ENCODE data around the gene MRI1. TPM values are rescaled to one million over a fixed set of nuclear protein-coding genes. Genes with fewer than 3 reads are reported as not detected.
"Not testable (repeated sequence)": the region's sequence is repeated elsewhere in the genome, so short reads cannot be mapped to it uniquely, and the experiment has no call there.

Gene MRI1
- total and polyA plus RNA-seq, 4 donors, result 23.5 to 63.2 (median 29.9) TPM

DNA sequence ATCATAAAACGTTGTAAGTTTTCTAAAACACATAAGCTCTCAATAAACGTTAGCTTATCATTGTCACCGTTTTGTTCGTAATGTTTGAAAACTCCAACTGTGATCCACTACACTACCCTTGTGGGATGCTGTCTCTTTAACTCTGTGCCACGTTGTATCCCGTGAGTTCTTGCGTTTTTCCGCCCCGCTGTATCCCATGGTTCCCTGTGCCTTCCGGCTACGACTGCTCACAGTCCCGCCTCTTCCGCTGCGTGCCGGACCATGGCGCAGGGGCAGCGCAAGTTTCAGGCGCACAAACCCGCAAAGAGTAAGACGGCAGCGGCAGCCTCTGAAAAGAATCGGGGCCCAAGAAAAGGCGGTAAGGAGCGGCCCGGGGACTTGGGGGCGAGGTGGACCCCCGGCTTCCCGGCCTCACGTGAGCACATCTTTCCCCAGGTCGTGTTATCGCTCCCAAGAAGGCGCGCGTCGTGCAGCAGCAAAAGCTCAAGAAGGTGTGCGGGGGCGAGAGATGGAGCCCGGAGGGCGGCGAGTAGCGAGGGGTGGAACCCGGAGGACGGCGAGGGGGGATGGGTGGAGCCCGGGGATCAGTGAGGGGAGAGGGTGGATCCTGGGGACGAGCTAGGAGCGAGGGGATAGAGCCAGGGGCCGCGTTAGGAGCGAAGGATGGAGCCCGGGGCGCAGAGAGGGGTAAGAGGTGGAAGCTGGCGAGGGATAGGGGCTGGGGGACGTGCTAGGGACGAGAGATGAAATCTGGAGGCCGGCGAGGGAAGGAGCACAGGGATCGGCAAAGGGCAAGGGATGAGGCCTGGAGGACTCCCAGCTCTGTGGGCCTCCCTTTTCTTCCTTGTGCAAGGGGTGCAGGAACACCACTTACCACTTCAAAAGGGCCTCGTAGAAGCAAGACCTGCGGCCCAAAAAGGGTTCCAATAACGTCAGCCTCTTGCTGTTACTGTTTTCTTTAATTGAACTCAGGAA, 10.2 kb downstream of the MRI1 start, which contains the start of gene C19orf53:
C19orf53 (plus strand) TSS at position 240 of the 975 bp plus-strand sequence; CDS start at position 262, 22 bp downstream.
- peak within 1 kb of the TSS; percentile 83 for H3K4me3 ChIP-seq
- WGBS, 2 donors, result 0 to 1% methylated on average over 61 of the region's 61 CpGs

DNA sequence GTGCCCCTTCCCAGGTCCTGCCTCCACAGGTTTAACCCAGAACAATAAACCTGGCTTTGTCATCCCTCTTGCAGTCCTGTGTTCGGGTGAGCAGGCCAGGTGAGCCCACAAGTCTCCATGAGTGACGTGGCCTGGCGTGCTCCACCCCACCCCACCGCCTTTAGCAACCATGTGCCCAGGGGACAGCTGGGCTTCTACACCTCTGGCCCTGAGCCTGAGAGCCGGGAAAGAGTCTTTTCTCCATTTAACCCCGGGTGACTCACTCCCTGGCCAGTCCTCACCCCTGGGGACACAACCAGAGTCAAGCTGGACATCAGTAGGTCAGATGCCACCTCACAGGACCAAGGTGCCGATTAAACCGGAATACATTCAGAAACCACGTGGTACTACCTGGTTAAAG, 14.1 kb downstream of the MRI1 start:
- Histone ChIP-seq H3K9me3 (ENCODE audit: control insufficient read depth in 4 of 4, insufficient read depth in 3 of 4, low read length in 3 of 4) (no peaks in the 10 kb centered on the region), H3K27me3 (ENCODE audit: control insufficient read depth in 3 of 3, insufficient read depth in 3 of 3, low read length in 2 of 3) (no peaks in the 10 kb centered on the region), H3K4me3 (no peak overlapping the region), H3K36me3 (ENCODE audit: control insufficient read depth in 4 of 4, insufficient read depth in 4 of 4, low read length in 4 of 4) (peaks cover 8 to 29% (median 22%) of the 10 kb centered on the region in 4 donors), H3K4me1 (ENCODE audit: control insufficient read depth in 5 of 5, insufficient read depth in 5 of 5, low read length in 5 of 5) (peaks cover 0 to 9% (median 2%) of the 10 kb centered on the region in 5 donors), H3K9ac (ENCODE audit: insufficient read depth in 1 of 2, low read length in 2 of 2) (no peak overlapping the region), H3K27ac (ENCODE audit: low read depth in 1 of 2, low read length in 1 of 2) (no peak overlapping the region)
- WGBS, 2 donors, result 79 to 94% methylated on average over 9 of the region's 9 CpGs
- DNase-seq, result no peak
- TF ChIP-seq, protein P1, sequence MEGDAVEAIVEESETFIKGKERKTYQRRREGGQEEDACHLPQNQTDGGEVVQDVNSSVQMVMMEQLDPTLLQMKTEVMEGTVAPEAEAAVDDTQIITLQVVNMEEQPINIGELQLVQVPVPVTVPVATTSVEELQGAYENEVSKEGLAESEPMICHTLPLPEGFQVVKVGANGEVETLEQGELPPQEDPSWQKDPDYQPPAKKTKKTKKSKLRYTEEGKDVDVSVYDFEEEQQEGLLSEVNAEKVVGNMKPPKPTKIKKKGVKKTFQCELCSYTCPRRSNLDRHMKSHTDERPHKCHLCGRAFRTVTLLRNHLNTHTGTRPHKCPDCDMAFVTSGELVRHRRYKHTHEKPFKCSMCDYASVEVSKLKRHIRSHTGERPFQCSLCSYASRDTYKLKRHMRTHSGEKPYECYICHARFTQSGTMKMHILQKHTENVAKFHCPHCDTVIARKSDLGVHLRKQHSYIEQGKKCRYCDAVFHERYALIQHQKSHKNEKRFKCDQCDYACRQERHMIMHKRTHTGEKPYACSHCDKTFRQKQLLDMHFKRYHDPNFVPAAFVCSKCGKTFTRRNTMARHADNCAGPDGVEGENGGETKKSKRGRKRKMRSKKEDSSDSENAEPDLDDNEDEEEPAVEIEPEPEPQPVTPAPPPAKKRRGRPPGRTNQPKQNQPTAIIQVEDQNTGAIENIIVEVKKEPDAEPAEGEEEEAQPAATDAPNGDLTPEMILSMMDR (IDR thresholded peaks at IDR 0.05; ENCODE audit: control extremely low read depth, extremely low read depth), result no peak
- ATAC-seq (ENCODE audit: insufficient read depth, low FRiP score), result no peak

More for the DNA sequence above, 10.2 kb downstream of the MRI1 start, which contains the start of gene C19orf53:
- peak within 1 kb of the TSS; percentile 83 to 85 for H3K9ac ChIP-seq (ENCODE audit: insufficient read depth in 1 of 2, low read length in 2 of 2)
- H3K36me3 ChIP-seq (ENCODE audit: control insufficient read depth in 4 of 4, insufficient read depth in 4 of 4, low read length in 4 of 4), result peaks cover 11 to 31% (median 27%) of the 10 kb centered on the region in 4 donors
- H3K4me1 ChIP-seq (ENCODE audit: control insufficient read depth in 5 of 5, insufficient read depth in 5 of 5, low read length in 5 of 5), result peaks cover 0 to 9% (median 2%) of the 10 kb centered on the region in 5 donors
- ATAC-seq (ENCODE audit: insufficient read depth, low FRiP score) (peak; percentile 99), DNase-seq (peak; percentile 90 to 97 (median 94))
- H3K27me3 ChIP-seq (ENCODE audit: control insufficient read depth in 3 of 3, insufficient read depth in 3 of 3, low read length in 2 of 3), result no peaks in the 10 kb centered on the region
- TF ChIP-seq, protein P1 (IDR thresholded peaks at IDR 0.05; ENCODE audit: control extremely low read depth, extremely low read depth), result peak; percentile 10
- H3K9me3 ChIP-seq (ENCODE audit: control insufficient read depth in 4 of 4, insufficient read depth in 3 of 4, low read length in 3 of 4), result no peaks in the 10 kb centered on the region
- peak within 1 kb of the TSS; percentile 71 to 93 for H3K27ac ChIP-seq (ENCODE audit: low read depth in 1 of 2, low read length in 1 of 2)

DNA sequence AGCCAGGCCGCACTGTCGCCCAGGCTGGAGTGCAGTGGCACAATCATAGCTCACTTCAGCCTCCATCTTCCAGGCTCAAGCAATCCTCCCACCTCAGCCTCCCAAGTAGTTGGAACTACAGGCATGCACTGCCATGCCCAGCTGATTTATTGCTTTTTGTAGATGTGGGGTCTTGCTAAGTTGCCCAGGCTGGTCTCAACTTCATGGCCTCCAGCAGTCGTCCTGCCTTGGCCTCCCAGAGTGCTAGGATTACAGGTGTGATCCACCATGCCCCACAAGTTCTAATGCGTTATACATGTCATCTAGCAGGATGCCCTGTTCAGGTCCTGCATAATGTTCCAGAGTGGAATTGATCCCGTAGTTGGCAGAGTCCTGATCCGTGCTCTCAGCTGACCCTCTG, 14.5 kb downstream of the MRI1 start:
- Histone ChIP-seq H3K36me3 (ENCODE audit: control insufficient read depth in 4 of 4, insufficient read depth in 4 of 4, low read length in 4 of 4) (peaks cover 8 to 29% (median 22%) of the 10 kb centered on the region in 4 donors), H3K4me1 (ENCODE audit: control insufficient read depth in 5 of 5, insufficient read depth in 5 of 5, low read length in 5 of 5) (peaks cover 0 to 9% (median 2%) of the 10 kb centered on the region in 5 donors), H3K27ac (ENCODE audit: low read depth in 1 of 2, low read length in 1 of 2) (no peak overlapping the region), H3K9ac (ENCODE audit: insufficient read depth in 1 of 2, low read length in 2 of 2) (no peak overlapping the region), H3K27me3 (ENCODE audit: control insufficient read depth in 3 of 3, insufficient read depth in 3 of 3, low read length in 2 of 3) (no peaks in the 10 kb centered on the region), H3K4me3 (no peak overlapping the region), H3K9me3 (ENCODE audit: control insufficient read depth in 4 of 4, insufficient read depth in 3 of 4, low read length in 3 of 4) (no peaks in the 10 kb centered on the region)
- WGBS, 2 donors, result 80 to 87% methylated on average over 6 of the region's 6 CpGs
- ATAC-seq (ENCODE audit: insufficient read depth, low FRiP score) (no peak), DNase-seq (no peak)
- TF ChIP-seq, protein P1 (IDR thresholded peaks at IDR 0.05; ENCODE audit: control extremely low read depth, extremely low read depth), result no peak

DNA sequence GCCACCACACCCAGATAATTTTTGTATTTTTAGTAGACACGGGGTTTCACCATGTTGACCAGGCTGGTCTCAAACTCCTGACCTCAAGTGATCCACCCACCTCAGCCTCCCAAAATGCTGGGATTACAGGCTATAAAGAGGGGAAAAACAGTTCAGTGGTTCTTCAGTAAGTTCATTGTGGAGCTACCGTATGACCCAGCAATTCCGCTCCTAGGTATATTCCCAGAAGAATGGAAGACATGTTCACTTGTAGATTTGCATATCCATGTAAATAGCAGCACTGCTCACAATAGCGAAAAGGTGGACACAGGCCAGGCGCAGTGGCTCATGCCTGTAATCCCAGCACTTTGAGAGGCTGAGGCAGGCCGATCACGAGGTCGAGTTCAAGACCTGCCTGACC, 15.5 kb downstream of the MRI1 start:
- not testable (repeated sequence) for H3K9me3 ChIP-seq (ENCODE audit: control insufficient read depth in 4 of 4, insufficient read depth in 3 of 4, low read length in 3 of 4); ATAC-seq (ENCODE audit: insufficient read depth, low FRiP score); H3K27me3 ChIP-seq (ENCODE audit: control insufficient read depth in 3 of 3, insufficient read depth in 3 of 3, low read length in 2 of 3); H3K4me1 ChIP-seq (ENCODE audit: control insufficient read depth in 5 of 5, insufficient read depth in 5 of 5, low read length in 5 of 5); DNase-seq; H3K9ac ChIP-seq (ENCODE audit: insufficient read depth in 1 of 2, low read length in 2 of 2); H3K4me3 ChIP-seq; H3K27ac ChIP-seq (ENCODE audit: low read depth in 1 of 2, low read length in 1 of 2)
- H3K36me3 ChIP-seq (ENCODE audit: control insufficient read depth in 4 of 4, insufficient read depth in 4 of 4, low read length in 4 of 4), result peaks cover 8 to 29% (median 22%) of the 10 kb centered on the region in 4 donors
- 97% methylated on average over 8 of the region's 8 CpGs for WGBS, 2 donors

Data from lung (tissue), 12 donors.